ENCODE data around the gene EXOC8. TPM values are rescaled to one million over a fixed set of nuclear protein-coding genes. Genes with fewer than 3 reads are reported as not detected.

EXOC8 gene
- total RNA-seq, 1 experiment from 2014 or later, result 11.3 TPM

GRCh38 chr1:231369282-231369681, 31.6 kb upstream of the EXOC8 start (continued):
- TF ChIP-seq ZNF512 (CRISPR knock-in tag; IDR thresholded peaks at IDR 0.05; ENCODE audit: borderline replicate concordance) (no peak), FOXP1 (CRISPR knock-in tag; IDR thresholded peaks at IDR 0.05; ENCODE audit: borderline replicate concordance) (no peak), ZNF263 (CRISPR knock-in tag; IDR thresholded peaks at IDR 0.05; ENCODE audit: low read depth) (no peak), ETV6 (CRISPR knock-in tag; IDR thresholded peaks at IDR 0.05) (no peak), NFYB (CRISPR knock-in tag; conservative IDR thresholded peaks at IDR 0.05; ENCODE audit: low read depth) (no peak), PRRX2 (CRISPR knock-in tag; IDR thresholded peaks at IDR 0.05) (no peak), ZNF416 (CRISPR knock-in tag; IDR thresholded peaks at IDR 0.05) (no peak), USF2 (CRISPR knock-in tag; IDR thresholded peaks at IDR 0.05) (no peak), NR1H2 (CRISPR knock-in tag; IDR thresholded peaks at IDR 0.05) (no peak), CREB1 (CRISPR knock-in tag; IDR thresholded peaks at IDR 0.05) (no peak), PRDM15 (CRISPR knock-in tag; IDR thresholded peaks at IDR 0.05) (no peak)

GRCh38 chr1:231364192-231364591, 26.5 kb upstream of the EXOC8 start:
- H3K27ac Mint-ChIP-seq, result no peak overlapping the region
- H3K4me3 Mint-ChIP-seq, result no peak overlapping the region
- H3K36me3 Mint-ChIP-seq, result no peaks in the 10 kb centered on the region; the same call in 1 of the 2 replicates
- no peaks in the 10 kb centered on the region for H3K9me3 Mint-ChIP-seq
- no peaks in the 10 kb centered on the region for H3K4me1 Mint-ChIP-seq
- DNase-seq (ENCODE audit: low spot score), result no peak
- ChIA-PET POLR2A (no interaction called here), CTCF (interaction anchor here (0.8 kb wide), 1 partner anchor 239 kb away, joined by 3 read pairs; no protein-coding TSS in a partner anchor)
- ATAC-seq, result no peak
- no peaks in the 10 kb centered on the region for H3K27me3 Mint-ChIP-seq (ENCODE audit: low read depth)
- TF ChIP-seq EMX1 (CRISPR knock-in tag; IDR thresholded peaks at IDR 0.05), result no peak

GRCh38 chr1:231363624-231364023, 26.0 kb upstream of the EXOC8 start:
- ATAC-seq, result no peak
- no peak for DNase-seq (ENCODE audit: low spot score)
- CTCF ChIA-PET, result interaction anchor here (0.8 kb wide), 1 partner anchor 239 kb away, joined by 3 read pairs; no protein-coding TSS in a partner anchor
- Mint-ChIP-seq H3K36me3 (no peaks in the 10 kb centered on the region; the same call in 1 of the 2 replicates), H3K27me3 (ENCODE audit: low read depth) (no peaks in the 10 kb centered on the region), H3K27ac (no peak overlapping the region), H3K4me1 (no peaks in the 10 kb centered on the region), H3K9me3 (no peaks in the 10 kb centered on the region), H3K4me3 (no peak overlapping the region)
- POLR2A ChIA-PET, result no interaction called here
- TF ChIP-seq SMAD3 (CRISPR knock-in tag; IDR thresholded peaks at IDR 0.05; ENCODE audit: borderline replicate concordance), result no peak
- TF ChIP-seq TEAD4 (CRISPR knock-in tag; IDR thresholded peaks at IDR 0.05), result no peak
- TF ChIP-seq E2F5 (CRISPR knock-in tag; IDR thresholded peaks at IDR 0.05), result no peak
- no peak for TF ChIP-seq OVOL2 (CRISPR knock-in tag; IDR thresholded peaks at IDR 0.05; ENCODE audit: borderline replicate concordance)
- TF ChIP-seq GRHL2 (CRISPR knock-in tag; IDR thresholded peaks at IDR 0.05; ENCODE audit: insufficient replicate concordance, severe bottlenecking), result no peak
- TF ChIP-seq ZNF219 (CRISPR knock-in tag; IDR thresholded peaks at IDR 0.05; ENCODE audit: borderline replicate concordance), result no peak
- TF ChIP-seq JUN (CRISPR knock-in tag; IDR thresholded peaks at IDR 0.05), result no peak
- TF ChIP-seq FOXP1 (CRISPR knock-in tag; IDR thresholded peaks at IDR 0.05; ENCODE audit: borderline replicate concordance), result no peak
- no peak for TF ChIP-seq ATF2 (CRISPR knock-in tag; IDR thresholded peaks at IDR 0.05; ENCODE audit: borderline replicate concordance, low read depth)
- no peak for TF ChIP-seq NFE2L1 (CRISPR knock-in tag; IDR thresholded peaks at IDR 0.05)
- no peak for TF ChIP-seq E2F1 (CRISPR knock-in tag; IDR thresholded peaks at IDR 0.05)
- TF ChIP-seq CBFB (CRISPR knock-in tag; IDR thresholded peaks at IDR 0.05; ENCODE audit: low read depth), result no peak
- TF ChIP-seq ELF4 (CRISPR knock-in tag; IDR thresholded peaks at IDR 0.05; ENCODE audit: low read depth), result no peak

All from WTC11 (cell line).